A549 (cell line): ENCODE data around the gene TEX29. TPM values are rescaled to one million over a fixed set of nuclear protein-coding genes. Genes with fewer than 3 reads are reported as not detected.

Experiments
- ATAC-seq, 2 experiments: fragments of 200-7000 bp in 1 of 2; fragments of >200 bp in 1 of 2; cut with Nextera tagmentation in 1 of 2; cut with Tn5 transposase in 1 of 2; 3 replicates each; pipeline versions ENCODE4 v1.8.0 to v1.9.1; 2018 to 2020; ENCODE audit warnings: mild to moderate bottlenecking in 1 of 2, moderate library complexity in 1 of 2
- CTCF ChIA-PET: fragments of 300-600 bp; sonication (Branson Sonifier 250); formaldehyde crosslinking; extraction: SDS; loops from one replicate; lab custom pipeline; 2021; ENCODE audit warnings: antibody characterized with exemption, inconsistent platforms; lab: Yijun Ruan, JAX
- POLR2A ChIA-PET: fragments of 350-600 bp; formaldehyde crosslinking; extraction: SDS; loops from one replicate; lab custom pipeline; 2021; ENCODE audit warnings: antibody characterized with exemption, inconsistent platforms; lab: Yijun Ruan, JAX
- DNase-seq, 2 experiments: peaks; one replicate each; pipeline versions ENCODE4 v3.0.0 to v3.0.0-alpha.2; 2011 to 2016; ENCODE audit warnings: low read depth in 1 of 2, low spot score in 1 of 2
- FAIRE-seq: peaks from 2 replicates; lab custom pipeline; 2011; peaks lifted over from hg19 to GRCh38; lab: Jason Lieb, UNC
- H3K27ac ChIP-seq, 2 experiments: fragments of >200 bp; sonication (Bioruptor Twin); formaldehyde crosslinking; 3 replicates each; pipeline ENCODE4 v1.5.1; 2016 to 2017
- H3K4me1 ChIP-seq: fragments of >200 bp; sonication (Bioruptor Twin); formaldehyde crosslinking; 3 replicates; pipeline ENCODE4 v1.6.1; 2016
- H3K4me2 ChIP-seq: fragments of >200 bp; sonication (Bioruptor Twin); formaldehyde crosslinking; 3 replicates; pipeline ENCODE4 v1.6.1; 2016
- H3K4me3 ChIP-seq: fragments of >200 bp; sonication (Bioruptor Twin); formaldehyde crosslinking; 3 replicates; pipeline ENCODE4 v1.5.1; 2016
- H3K9me3 ChIP-seq: fragments of >200 bp; sonication (Bioruptor Twin); formaldehyde crosslinking; 3 replicates; pipeline ENCODE4 v1.6.1; 2016
- CBX8 ChIP-seq: fragments of 200-600 bp; sonication (generic); IDR thresholded peaks from 2 replicates; pipeline ENCODE4 v1.6.1; 2016
- CHD2 ChIP-seq: fragments of 150-350 bp; IDR thresholded peaks from 2 replicates; pipeline ENCODE4 v1.6.1; 2014; ENCODE audit warnings: low read length; ENCODE audit not compliant: partially characterized antibody
- EHF ChIP-seq: fragments of 250-450 bp; sonication (Bioruptor Pico); IDR thresholded peaks from 2 replicates; pipeline ENCODE4 v1.5.0; 2020; ENCODE audit warnings: mild to moderate bottlenecking
- EHMT2 ChIP-seq: fragments of 200-600 bp; sonication (generic); IDR thresholded peaks from 2 replicates; pipeline ENCODE4 v1.6.1; 2016; ENCODE audit warnings: antibody characterized with exemption, low read depth, mild to moderate bottlenecking, moderate library complexity
- EP300 ChIP-seq, 2 experiments: fragments of >200 bp; sonication (Bioruptor Twin); formaldehyde crosslinking; IDR thresholded peaks; 2 replicates in 1 of 2; 3 replicates in 1 of 2; pipeline ENCODE4 v1.6.1; 2016 to 2017
- FOSL2 ChIP-seq, 2 experiments: fragments of 450-650 bp in 1 of 2; fragments of >200 bp in 1 of 2; sonication (Bioruptor Twin) in 1 of 2; formaldehyde crosslinking; IDR thresholded peaks; 2 replicates each; pipeline versions ENCODE4 v1.5.0 to v1.6.1; 2016 to 2020; ENCODE audit warnings: mild to moderate bottlenecking in 1 of 2, moderate library complexity in 1 of 2
- HEYL ChIP-seq: fragments of 250-450 bp; sonication (Bioruptor Pico); IDR thresholded peaks from 2 replicates; pipeline ENCODE4 v1.8.0; 2021; ENCODE audit warnings: mild to moderate bottlenecking, moderate library complexity
- KDM5A ChIP-seq: fragments of 200-600 bp; sonication (generic); IDR thresholded peaks from 2 replicates; pipeline ENCODE4 v1.6.1; 2016; ENCODE audit warnings: antibody characterized with exemption, mild to moderate bottlenecking
- MAZ ChIP-seq: fragments of 150-350 bp; IDR thresholded peaks from 2 replicates; pipeline ENCODE4 v1.6.1; 2014; ENCODE audit warnings: antibody characterized with exemption, low read depth, low read length, borderline replicate concordance
- NFE2L2 ChIP-seq: fragments of 150-350 bp; conservative IDR thresholded peaks from 2 replicates; pipeline ENCODE4 v1.6.1; 2014; ENCODE audit warnings: low read length
- RAD21 ChIP-seq, 2 experiments: fragments of >200 bp in 1 of 2; sonication (Bioruptor Twin) in 1 of 2; formaldehyde crosslinking in 1 of 2; IDR thresholded peaks in 1 of 2; conservative IDR thresholded peaks in 1 of 2; 2 replicates in 1 of 2; 3 replicates in 1 of 2; pipeline ENCODE4 v1.6.1; 2012 to 2018; ENCODE audit warnings: inconsistent platforms in 1 of 2
- RFX5 ChIP-seq: fragments of 450-650 bp; IDR thresholded peaks from 2 replicates; pipeline ENCODE4 v1.7.1; 2014; ENCODE audit warnings: antibody characterized with exemption, mild to moderate bottlenecking, moderate library complexity
- TFCP2L1 ChIP-seq: fragments of 250-450 bp; sonication (Bioruptor Pico); IDR thresholded peaks from 2 replicates; pipeline ENCODE4 v1.5.0; 2021; ENCODE audit warnings: mild to moderate bottlenecking
- TP53 ChIP-seq: fragments of 250-450 bp; sonication (Bioruptor Pico); IDR thresholded peaks from 2 replicates; pipeline ENCODE4 v1.5.0; 2021; ENCODE audit warnings: mild to moderate bottlenecking, moderate library complexity
- ZSCAN20 ChIP-seq: fragments of 250-450 bp; sonication (Bioruptor Pico); IDR thresholded peaks from 2 replicates; pipeline ENCODE4 v1.8.0; 2022; ENCODE audit warnings: mild to moderate bottlenecking, moderate library complexity
- WGBS: methylation state at CpG from one replicate; pipeline ENCODE4 v1.1.6; 2017; ENCODE audit errors: missing lambda C conversion rate; 5-methylcytosine and 5-hydroxymethylcytosine counted together
- polyA plus RNA-seq, 4 experiments: library from polyadenylated mRNA; depleted of rRNA in 3 of 4; stranded (reverse); fragments of >200 nt; fragmentation: RNase III in 1 of 4; extraction: RNeasy Plus Mini Kit Qiagen cat#74134 plus additional on column Dnase treatment in 1 of 4; gene quantifications; 2 replicates in 3 of 4; 3 replicates in 1 of 4; pipeline ENCODE4 v1.2.3, GENCODE V29; 2011 to 2017
- TF ChIP-seq, protein P1 (sequence below): fragments of 200-600 bp; sonication (generic); IDR thresholded peaks from 2 replicates; pipeline ENCODE4 v1.6.1; 2016; ENCODE audit warnings: antibody characterized with exemption, mild to moderate bottlenecking, moderate library complexity
- TF ChIP-seq, protein P2 (sequence below): IDR thresholded peaks from 2 replicates; pipeline ENCODE4 v1.6.1; 2012
- TF ChIP-seq, protein P3 (sequence below): IDR thresholded peaks from 2 replicates; pipeline ENCODE4 v1.6.1; 2012; ENCODE audit warnings: low read depth, borderline replicate concordance
- TF ChIP-seq, protein P4 (sequence below): IDR thresholded peaks from 2 replicates; pipeline ENCODE4 v1.6.1; 2012
- TF ChIP-seq, protein P5 (sequence below): fragments of >200 bp; sonication (Bioruptor Twin); formaldehyde crosslinking; IDR thresholded peaks from 3 replicates; pipeline ENCODE4 v1.5.1; 2016

Gene TEX29
- polyA plus RNA-seq, 2 of the 4 experiments (the other 2 are of a cell fraction) = 0.13 to 0.35 TPM

DNA sequence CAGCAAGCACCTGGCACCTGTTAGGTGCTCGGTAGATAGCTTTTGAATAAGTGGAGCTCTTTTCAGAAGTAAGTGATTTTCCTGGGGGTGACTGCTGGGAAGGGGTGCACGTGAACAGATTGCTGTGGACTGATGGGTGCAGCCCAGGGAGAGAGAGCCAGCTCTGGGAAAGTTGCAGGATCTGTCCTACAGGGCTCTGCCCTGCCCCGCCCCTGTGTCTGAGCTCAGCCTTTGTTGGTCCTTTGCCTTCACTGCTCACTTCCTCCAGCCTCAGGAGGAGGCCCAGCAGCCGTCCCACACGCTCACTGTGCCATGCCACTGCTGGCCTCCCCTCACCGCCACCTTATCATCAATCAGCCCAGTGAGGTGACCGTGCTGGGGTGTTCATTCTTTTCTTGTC, 33.7 kb upstream of the TEX29 start (continued):
- TF ChIP-seq, protein P1, sequence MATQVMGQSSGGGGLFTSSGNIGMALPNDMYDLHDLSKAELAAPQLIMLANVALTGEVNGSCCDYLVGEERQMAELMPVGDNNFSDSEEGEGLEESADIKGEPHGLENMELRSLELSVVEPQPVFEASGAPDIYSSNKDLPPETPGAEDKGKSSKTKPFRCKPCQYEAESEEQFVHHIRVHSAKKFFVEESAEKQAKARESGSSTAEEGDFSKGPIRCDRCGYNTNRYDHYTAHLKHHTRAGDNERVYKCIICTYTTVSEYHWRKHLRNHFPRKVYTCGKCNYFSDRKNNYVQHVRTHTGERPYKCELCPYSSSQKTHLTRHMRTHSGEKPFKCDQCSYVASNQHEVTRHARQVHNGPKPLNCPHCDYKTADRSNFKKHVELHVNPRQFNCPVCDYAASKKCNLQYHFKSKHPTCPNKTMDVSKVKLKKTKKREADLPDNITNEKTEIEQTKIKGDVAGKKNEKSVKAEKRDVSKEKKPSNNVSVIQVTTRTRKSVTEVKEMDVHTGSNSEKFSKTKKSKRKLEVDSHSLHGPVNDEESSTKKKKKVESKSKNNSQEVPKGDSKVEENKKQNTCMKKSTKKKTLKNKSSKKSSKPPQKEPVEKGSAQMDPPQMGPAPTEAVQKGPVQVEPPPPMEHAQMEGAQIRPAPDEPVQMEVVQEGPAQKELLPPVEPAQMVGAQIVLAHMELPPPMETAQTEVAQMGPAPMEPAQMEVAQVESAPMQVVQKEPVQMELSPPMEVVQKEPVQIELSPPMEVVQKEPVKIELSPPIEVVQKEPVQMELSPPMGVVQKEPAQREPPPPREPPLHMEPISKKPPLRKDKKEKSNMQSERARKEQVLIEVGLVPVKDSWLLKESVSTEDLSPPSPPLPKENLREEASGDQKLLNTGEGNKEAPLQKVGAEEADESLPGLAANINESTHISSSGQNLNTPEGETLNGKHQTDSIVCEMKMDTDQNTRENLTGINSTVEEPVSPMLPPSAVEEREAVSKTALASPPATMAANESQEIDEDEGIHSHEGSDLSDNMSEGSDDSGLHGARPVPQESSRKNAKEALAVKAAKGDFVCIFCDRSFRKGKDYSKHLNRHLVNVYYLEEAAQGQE = no peak
- no peak for TF ChIP-seq RAD21 (conservative IDR thresholded peaks at IDR 0.05 in 1 of 2, IDR thresholded peaks at IDR 0.05 in 1 of 2)

DNA sequence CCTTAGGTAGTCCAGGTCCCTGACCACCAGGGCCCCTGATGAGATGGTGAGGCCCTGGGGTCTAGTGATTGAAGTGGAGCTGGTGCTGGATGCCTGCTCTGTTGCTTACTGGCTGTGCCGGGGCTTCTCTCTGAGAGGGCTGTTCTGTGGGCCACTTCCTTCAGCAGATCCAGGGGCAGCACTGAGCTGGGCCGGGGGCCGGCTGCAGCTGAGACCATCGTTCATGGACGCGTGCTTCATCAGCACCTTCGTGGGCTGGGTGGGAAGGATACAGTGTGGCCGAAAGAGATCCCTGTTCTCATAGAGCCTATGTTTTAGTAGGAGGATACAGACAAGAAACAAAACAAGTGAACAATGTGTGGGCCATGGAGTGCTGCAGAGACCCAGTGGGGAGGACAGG, 33.2 kb upstream of the TEX29 start:
- H3K27ac ChIP-seq = no peak overlapping the region
- WGBS = 94% methylated on average over 8 of the region's 8 CpGs
- FAIRE-seq (no peak), DNase-seq (no peak), ATAC-seq (no peak)
- ChIA-PET POLR2A (no interaction called here), CTCF (no interaction called here)
- no peaks in the 10 kb centered on the region for H3K4me1 ChIP-seq
- H3K4me2 ChIP-seq = no peak overlapping the region
- H3K9me3 ChIP-seq = no peaks in the 10 kb centered on the region
- H3K4me3 ChIP-seq = no peak overlapping the region
- TF ChIP-seq, protein P2, sequence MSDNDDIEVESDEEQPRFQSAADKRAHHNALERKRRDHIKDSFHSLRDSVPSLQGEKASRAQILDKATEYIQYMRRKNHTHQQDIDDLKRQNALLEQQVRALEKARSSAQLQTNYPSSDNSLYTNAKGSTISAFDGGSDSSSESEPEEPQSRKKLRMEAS = no peak
- TF ChIP-seq RAD21 (conservative IDR thresholded peaks at IDR 0.05 in 1 of 2, IDR thresholded peaks at IDR 0.05 in 1 of 2) (no peak), CHD2 (no peak), KDM5A (no peak), TP53 (CRISPR knock-in tag) (no peak), MAZ (no peak), TFCP2L1 (no peak), RFX5 (no peak), CBX8 (no peak), ZSCAN20 (CRISPR knock-in tag) (no peak)
- TF ChIP-seq, protein P3, sequence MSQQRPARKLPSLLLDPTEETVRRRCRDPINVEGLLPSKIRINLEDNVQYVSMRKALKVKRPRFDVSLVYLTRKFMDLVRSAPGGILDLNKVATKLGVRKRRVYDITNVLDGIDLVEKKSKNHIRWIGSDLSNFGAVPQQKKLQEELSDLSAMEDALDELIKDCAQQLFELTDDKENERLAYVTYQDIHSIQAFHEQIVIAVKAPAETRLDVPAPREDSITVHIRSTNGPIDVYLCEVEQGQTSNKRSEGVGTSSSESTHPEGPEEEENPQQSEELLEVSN = no peak

DNA sequence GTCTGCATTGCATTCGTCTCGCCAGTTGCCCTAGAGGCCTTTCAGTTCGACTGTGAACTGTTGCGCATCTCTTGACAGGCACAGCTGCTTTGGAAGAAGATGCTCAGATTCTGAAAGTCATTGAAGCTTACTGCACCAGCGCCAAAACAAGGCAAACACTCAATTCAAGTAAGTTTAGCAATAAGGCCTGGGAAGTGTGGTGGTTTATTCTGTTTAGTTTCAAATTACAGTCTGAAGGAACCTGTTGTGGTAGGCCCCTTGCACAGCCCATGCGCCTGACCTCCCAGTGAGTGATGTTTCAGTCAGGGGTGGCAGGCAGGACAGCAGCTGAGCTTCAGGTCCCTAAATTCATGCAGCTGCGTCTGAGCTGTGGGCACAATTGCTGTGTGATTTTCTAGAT, 32.2 kb upstream of the TEX29 start:
- FAIRE-seq = no peak
- DNase-seq = no peak
- Histone ChIP-seq H3K4me3 (no peak overlapping the region), H3K9me3 (no peaks in the 10 kb centered on the region), H3K4me1 (no peaks in the 10 kb centered on the region), H3K4me2 (no peak overlapping the region), H3K27ac (no peak overlapping the region)
- WGBS = 97% methylated on average over 7 of the region's 7 CpGs
- ATAC-seq = no peak
- TF ChIP-seq EP300 (IDR thresholded peaks at IDR 0.05) = no peak
- no peak for TF ChIP-seq KDM5A
- no peak for TF ChIP-seq RAD21 (conservative IDR thresholded peaks at IDR 0.05 in 1 of 2, IDR thresholded peaks at IDR 0.05 in 1 of 2)
- no peak for TF ChIP-seq EHMT2
- TF ChIP-seq, protein P4, sequence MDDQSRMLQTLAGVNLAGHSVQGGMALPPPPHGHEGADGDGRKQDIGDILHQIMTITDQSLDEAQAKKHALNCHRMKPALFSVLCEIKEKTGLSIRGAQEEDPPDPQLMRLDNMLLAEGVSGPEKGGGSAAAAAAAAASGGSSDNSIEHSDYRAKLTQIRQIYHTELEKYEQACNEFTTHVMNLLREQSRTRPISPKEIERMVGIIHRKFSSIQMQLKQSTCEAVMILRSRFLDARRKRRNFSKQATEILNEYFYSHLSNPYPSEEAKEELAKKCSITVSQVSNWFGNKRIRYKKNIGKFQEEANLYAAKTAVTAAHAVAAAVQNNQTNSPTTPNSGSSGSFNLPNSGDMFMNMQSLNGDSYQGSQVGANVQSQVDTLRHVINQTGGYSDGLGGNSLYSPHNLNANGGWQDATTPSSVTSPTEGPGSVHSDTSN = no peak
- TF ChIP-seq, protein P5, sequence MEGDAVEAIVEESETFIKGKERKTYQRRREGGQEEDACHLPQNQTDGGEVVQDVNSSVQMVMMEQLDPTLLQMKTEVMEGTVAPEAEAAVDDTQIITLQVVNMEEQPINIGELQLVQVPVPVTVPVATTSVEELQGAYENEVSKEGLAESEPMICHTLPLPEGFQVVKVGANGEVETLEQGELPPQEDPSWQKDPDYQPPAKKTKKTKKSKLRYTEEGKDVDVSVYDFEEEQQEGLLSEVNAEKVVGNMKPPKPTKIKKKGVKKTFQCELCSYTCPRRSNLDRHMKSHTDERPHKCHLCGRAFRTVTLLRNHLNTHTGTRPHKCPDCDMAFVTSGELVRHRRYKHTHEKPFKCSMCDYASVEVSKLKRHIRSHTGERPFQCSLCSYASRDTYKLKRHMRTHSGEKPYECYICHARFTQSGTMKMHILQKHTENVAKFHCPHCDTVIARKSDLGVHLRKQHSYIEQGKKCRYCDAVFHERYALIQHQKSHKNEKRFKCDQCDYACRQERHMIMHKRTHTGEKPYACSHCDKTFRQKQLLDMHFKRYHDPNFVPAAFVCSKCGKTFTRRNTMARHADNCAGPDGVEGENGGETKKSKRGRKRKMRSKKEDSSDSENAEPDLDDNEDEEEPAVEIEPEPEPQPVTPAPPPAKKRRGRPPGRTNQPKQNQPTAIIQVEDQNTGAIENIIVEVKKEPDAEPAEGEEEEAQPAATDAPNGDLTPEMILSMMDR = no peak
- TF ChIP-seq EHF (CRISPR knock-in tag) = no peak
- TF ChIP-seq, protein P1 = no peak
- TF ChIP-seq NFE2L2 = no peak
- no peak for TF ChIP-seq FOSL2 (IDR thresholded peaks at IDR 0.05)
- TF ChIP-seq FOSL2 (CRISPR knock-in tag; IDR thresholded peaks at IDR 0.05) = no peak
- TF ChIP-seq HEYL (CRISPR knock-in tag) = no peak
- ChIA-PET CTCF (interaction anchor here (0.7 to 0.8 kb wide), 2 partner anchors 9 to 83 kb away, joined by 3 to 4 read pairs; no protein-coding TSS in a partner anchor), POLR2A (no interaction called here)
